NCI-H1092 (cell line): ENCODE results near the gene NEUROD2.

Experiments used
- DNase-seq: peaks from one replicate; lab custom pipeline; 2025; lab: John Stamatoyannopoulos, UW

The NEUROD2 gene

DNA sequence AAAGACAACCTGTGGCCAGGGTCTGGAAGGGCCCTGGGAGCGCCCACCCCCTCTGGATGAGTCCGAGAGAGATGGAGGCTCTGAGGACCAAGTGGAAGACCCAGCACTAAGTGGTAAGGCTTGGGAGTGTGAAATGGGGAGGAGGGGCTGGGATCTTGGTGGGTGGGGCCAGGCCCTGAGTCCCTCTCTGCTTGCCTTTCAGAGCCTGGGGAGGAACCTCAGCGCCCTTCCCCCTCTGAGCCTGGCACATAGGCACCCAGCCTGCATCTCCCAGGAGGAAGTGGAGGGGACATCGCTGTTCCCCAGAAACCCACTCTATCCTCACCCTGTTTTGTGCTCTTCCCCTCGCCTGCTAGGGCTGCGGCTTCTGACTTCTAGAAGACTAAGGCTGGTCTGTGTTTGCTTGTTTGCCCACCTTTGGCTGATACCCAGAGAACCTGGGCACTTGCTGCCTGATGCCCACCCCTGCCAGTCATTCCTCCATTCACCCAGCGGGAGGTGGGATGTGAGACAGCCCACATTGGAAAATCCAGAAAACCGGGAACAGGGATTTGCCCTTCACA lies 28.0 kb upstream of the NEUROD2 start:
- no peak for DNase-seq

DNA sequence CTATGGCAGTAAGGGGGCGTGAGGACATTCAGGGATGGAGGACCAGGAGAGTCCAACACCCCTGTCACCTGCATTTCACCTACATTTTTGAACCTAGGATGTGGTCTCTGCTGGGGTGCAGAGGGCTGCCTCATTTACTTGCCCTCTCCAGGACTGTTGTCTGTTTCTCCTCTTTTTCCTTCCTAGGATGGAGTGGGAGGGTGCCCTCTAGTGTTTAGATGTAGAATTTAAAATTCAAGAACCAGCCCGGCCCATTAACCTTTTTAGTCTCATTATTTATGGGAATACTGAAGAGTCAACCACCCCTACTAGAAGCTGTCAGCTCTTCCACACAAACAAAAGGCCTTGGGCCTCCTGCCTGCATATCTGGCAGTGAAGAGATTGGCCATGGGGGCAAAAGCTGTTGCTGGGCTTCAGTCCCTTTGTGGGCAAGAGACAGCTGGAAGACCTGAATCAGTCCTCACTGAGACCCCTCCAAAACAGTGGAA lies 26.7 kb upstream of the NEUROD2 start:
- DNase-seq = peak; percentile 16

DNA sequence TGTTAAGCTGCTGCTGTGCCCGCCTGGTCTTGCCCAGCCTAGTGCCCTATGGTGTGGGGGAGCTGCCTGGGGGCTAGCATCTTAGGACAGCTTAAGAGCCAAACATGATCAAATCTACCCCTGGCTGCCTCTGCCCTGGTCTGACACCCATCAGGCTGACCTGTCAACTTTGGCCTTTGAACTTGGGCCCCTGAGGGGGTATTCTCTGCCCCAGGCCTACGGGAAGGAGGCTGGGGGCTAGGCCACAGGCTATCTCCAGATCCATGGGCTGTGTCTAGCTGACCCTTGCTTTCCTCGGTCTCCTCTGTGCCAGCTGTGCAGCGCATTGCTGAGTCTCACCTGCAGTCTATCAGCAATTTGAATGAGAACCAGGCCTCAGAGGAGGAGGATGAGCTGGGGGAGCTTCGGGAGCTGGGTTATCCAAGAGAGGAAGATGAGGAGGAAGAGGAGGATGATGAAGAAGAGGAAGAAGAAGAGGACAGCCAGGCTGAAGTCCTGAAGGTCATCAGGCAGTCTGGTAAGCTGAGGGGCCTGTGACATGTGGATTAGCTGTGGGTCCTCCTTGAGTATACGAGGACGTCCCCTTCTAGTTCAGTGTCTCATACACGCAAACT lies 26.0 kb upstream of the NEUROD2 start:
- no peak for DNase-seq

DNA sequence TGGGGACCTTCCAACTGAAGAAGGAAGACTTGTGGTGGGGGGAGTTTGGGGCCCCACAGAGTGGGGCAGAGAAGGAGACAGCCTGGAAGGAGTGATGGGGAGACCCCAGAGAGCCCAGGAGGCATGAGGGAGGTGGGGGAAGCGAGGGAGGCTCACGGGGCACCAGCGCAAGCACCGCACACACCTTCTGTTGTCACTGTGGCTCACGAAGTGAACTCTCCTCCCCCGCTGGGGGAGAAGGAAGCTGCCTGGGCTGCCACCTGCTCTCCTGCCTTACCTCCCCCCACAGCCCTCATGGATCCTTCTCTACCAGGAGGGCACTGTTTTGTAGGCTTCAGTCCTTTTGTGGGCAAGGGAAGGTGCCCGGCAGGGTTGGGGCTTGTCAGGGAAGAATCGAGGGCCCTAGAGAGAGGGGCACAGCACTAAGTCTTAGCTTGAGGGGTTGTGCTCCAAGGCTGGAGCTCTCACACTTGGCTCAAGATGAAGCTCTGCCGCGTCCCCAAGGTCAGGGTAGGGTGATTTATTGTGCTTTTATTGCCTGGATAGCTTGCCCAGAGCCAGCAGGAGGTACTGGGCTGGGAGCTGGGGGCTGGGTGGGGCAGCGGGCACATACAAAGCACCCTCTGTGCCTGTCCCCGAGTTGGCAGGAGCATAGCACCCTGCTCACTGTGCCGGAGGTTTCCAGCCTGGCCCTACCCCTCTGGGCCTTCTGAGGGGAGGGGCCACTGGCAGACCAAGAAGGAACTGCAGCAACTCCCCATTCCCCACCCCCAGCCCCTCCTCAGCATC lies 24.6 kb upstream of the NEUROD2 start:
- peak; percentile 62 for DNase-seq

DNA sequence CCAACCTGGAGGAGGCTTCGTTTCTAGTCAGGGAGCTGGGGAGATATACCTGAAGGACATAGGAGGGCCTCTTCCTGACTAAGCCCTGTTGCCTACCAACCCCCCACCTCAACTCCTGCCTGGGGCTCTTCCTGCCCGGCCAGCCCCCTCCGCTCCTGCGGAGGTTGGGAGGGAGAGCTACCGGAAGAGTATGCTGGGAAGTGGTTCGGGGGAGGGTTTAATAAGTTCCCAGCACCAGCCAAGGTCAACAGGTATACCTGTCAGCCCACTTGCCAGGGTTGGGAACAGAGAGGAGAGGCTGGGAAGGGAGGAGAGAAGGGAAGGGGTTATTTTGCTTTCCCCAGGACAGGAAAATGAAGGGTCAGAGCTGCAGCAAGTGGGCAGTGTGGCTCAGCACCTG lies 23.7 kb upstream of the NEUROD2 start:
- no peak for DNase-seq

DNA sequence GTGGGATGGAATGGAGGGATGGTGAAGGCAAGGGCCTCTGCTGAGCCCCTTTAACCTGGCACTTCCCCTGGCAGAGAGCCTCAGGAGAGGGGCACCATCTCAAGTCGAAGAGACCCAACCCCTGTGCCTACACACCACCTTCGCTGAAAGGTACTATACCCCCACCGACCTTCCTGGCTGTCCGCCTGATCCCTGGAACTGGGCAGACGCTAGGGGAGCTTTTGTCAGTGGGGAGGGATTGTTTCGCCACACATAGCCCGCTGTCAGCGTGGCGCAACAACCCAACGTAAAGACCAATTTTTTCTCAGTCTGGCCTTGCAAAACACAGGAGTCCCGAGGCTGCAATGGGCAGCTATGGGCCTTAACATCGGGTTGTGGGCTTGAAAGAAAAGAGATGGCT lies 22.2 kb upstream of the NEUROD2 start:
- no peak for DNase-seq

DNA sequence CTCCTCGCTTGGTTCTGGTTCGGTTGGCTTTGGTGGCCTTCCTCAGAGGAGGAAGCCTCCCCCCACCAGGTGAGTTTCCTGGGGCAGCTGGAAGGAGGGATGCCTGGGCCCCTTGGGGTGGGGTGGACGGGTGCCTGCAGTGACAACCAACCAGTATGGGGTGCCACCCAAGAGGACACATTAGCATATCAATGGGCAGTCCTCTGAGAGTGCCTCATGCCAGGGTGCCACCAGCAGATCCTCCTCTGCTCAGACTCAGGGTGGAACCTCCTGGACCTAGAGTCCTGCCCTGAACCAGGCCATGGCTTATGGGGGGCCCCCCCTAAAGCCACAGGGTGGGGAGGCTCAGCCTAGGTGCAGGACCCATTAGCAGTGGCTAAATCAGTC lies 21.8 kb upstream of the NEUROD2 start:
- DNase-seq = no peak

DNA sequence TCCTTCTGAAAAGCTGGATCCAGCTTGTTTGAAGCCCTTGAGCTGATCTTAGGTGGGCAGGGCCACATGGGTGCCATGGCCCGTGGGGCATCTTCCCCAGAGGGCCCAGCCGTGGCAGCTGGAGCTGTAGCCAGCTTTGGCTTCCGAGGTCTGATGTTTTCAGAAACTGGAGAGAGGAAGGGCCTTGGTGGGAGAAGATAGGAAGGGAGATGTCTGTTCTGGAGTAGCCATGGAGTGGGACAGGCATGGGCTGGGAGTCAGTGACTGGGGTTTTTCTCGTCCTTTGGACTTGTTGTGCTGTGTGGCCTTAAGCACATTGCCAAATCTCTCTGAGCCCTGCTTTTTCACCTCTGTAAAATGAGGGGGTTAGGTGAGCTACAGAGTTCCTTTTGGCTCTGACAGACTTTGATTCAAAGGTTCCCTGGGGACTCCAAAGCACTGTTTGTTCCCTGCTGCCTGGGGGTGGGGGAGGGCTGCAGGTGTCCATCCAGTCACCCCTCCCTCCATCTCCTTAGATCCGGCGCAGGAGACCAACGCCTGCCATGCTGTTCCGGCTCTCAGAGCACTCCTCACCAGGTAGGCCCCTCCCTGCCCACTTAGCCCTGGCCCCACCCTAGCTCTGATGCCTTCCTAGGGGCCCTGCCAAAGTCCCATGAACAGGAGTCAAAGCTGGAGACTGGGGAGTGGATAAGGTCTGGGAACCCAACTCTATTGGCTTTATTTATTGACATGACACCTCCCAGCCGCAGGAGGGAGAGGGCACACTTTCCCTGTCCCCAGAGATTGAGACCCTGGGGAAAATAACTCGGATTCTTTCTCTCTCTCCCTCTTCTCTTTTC lies 21.2 kb upstream of the NEUROD2 start:
- DNase-seq = no peak

DNA sequence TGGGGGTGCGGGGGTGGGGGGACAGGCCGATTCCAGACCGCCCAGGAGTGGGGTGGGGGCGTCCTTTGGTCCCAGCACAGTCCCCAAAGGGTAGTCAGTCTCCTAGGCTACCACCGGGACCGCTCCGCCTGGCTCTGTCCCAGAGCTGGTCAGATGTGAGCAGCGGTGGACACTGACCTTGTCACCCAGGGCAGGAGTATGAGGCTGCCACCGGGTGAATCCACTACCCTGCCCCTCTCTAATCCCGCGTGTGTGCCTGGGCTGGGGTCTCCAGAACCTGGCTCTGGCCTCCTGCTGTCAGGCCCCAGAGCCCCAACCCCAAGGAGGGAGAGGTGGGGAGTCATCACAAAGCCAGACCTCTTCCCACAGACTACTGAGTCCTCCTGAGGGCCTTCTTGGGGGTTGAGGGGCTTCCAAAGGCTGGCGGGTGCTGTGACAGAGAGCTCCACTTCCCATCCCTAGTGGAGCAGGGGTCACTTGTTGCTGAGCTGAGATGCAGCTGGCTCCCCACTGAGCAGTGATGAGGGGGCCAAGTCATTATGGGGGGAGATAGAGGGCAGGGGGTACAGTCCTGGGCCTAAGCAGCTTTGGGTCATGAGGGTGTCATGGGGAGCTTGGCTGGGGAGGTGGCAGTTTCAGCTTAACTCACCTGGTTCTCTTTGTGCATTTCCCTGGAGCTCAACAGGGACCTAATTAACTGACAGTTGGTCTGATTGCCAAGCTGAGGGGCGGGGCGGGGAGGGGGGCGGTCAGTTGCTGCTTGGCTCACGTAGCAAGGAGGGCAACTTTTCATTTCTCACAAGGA lies 20.2 kb upstream of the NEUROD2 start:
- DNase-seq = no peak

DNA sequence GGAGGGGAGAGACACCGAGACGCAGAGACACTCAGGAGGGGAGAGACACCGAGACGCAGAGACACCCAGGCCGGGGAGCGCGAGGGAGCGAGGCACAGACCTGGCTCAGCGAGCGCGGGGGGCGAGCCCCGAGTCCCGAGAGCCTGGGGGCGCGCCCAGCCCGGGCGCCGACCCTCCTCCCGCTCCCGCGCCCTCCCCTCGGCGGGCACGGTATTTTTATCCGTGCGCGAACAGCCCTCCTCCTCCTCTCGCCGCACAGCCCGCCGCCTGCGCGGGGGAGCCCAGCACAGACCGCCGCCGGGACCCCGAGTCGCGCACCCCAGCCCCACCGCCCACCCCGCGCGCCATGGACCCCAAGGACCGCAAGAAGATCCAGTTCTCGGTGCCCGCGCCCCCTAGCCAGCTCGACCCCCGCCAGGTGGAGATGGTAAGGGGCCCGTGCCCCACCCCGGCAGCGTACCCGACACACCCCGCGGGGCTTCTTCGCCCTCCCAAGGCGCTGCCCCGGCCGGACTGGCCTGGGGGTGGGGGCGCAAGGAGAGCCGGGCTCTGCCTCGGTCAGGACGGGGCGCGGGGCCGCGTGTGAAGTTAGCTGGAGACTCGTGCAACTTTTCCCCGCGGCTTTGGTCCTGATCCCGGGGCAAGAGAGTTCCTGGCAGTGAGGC lies 19.5 kb upstream of the NEUROD2 start:
- no peak for DNase-seq

DNA sequence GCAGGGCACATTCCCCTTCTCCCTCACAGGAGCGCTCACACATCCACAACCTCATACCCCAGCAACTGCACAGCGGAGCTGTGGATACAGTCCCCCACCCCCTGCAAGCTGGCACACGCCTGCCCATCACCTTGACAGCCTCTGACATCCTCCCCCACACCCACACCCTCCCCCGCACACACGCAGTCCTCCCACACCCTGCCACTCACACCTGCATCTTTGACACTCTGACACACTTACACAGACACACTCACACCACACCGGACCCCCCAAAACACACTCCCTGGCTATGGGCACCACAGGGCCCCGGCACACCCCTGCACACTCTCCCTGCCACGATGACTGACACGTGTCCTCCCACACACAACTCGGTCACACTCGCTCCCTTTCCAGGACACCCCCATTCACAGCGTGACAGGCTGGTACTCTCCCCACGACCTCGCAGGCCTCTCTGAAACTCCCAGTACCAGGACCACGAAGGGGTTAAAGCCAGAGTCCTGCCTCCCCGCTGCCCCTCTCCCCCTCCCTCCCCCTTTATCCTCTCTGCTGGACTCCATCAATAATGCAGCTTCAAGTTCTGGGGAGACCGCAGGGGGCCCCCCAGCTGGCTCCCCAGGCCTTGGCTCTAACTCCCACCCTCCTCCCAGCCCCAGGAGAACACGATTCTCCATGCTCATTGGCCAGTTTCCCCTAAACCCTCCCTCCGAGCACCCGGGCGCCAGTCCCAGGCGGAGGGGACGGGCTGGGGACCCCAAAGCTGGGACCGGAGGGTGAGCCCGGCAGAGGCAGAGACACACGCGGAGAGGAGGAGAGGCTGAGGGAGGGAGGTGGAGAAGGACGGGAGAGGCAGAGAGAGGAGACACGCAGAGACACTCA lies 18.7 kb upstream of the NEUROD2 start, which contains the start of gene PPP1R1B:
PPP1R1B (plus strand) TSS at position 782 of the 876 bp plus-strand sequence. CDS start 441 bp downstream, outside the sequence.
- DNase-seq = no peak

DNA sequence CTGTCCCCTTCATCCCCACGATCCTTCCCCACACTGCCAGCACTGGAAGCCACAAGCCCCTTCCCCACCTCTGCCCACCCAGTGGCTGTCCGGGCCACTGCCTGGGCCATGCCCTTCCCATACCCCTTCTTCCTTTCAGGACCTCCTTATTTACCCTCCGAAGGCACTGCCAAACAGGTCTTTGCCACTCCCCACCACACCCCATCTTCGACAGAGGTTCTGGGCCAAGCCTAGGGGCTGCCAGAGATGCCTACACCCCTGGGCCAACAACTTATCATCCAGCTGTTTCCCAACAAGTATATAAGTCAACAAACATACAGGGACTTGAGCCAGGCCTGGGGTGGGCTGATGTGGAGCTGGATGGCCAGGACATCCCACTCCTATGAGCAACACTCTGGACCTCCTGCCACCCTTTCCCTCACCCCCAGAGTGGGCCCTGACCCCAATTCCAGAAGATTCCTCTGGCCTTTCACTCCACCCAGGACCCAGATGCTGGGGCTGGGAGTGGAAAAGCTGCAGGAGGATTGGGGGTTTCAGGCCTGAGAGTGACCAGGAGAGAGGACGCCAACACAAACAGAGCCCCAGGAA lies 17.6 kb upstream of the NEUROD2 start:
- no peak for DNase-seq

DNA sequence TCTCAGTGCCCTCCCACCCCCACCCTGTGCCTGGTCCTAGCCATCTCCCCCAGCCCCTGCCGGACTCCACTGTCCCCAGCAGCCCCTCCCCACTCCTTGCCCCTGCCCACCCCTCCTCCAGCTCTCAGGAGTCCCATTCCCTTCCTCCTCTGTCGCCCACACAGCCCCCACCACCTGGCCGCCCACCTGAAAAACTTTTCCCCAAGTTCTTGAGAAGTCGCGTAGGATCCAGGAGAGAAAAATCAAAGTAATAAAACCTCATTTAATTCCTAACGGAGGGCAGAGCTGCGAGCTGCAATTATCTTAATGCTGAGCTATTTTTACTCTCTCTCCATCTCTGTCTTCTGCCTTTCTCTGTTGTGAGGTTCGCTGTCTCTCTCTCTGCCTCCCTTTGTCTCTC lies 16.6 kb upstream of the NEUROD2 start:
- DNase-seq = no peak

DNA sequence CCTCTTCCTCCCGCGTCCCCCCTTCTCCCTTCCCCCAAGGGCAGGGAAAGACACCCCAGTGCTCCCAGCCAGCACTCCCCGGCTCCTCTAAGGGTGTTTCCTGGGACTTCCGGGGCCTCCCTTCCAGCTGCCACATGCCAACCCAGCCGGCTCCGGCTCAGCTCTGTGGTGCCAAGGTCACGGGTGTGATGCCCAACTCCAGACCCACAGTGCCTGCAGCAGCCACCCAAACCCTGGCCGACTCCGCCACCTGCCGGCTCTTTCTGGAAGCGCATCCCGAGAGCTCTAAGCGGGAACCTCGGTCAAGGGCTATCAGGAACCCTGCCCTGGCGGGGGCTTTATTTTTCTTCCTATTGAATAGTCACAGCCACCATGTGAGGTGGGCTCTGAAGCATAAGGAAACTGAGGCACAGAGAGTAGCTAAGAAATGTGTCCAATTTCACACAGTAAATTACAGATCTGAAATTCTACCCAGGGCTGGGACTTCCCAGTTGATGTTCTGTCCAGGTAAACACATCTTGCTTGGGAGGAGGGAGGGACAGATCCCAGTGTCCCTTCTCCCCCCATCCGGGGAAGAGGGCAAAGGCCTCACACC lies 15.7 kb upstream of the NEUROD2 start:
- DNase-seq = peak; percentile 79

DNA sequence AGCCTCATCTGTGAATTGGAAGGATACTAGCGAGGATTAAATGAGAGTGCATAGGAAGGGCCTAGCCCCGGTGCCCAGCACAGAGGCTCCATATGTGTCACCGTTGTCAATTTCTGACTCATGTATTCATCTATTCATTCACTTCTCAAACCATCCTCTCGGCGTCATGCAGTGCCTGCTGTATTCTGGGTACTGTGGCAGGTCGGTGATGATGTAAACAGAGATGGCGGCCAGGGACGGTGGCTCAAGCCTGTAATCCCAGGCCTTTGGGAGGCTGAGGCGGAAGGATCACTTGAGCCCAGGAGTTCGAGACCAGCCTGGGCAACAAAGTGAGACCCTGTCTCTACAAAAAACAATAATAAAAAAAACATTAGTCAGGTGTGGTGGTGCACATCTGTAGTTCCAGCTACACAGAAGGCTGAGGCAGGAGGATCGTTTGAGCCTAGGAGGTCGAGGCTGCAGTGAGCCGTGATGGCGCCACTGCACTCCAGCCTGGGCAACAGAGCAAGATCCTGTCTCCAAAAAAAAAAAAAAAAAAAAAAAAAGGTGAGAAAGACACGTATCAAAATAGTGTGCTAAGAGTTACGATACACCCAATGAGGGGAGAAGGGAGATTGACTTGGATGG lies 14.8 kb upstream of the NEUROD2 start:
- DNase-seq = no peak

DNA sequence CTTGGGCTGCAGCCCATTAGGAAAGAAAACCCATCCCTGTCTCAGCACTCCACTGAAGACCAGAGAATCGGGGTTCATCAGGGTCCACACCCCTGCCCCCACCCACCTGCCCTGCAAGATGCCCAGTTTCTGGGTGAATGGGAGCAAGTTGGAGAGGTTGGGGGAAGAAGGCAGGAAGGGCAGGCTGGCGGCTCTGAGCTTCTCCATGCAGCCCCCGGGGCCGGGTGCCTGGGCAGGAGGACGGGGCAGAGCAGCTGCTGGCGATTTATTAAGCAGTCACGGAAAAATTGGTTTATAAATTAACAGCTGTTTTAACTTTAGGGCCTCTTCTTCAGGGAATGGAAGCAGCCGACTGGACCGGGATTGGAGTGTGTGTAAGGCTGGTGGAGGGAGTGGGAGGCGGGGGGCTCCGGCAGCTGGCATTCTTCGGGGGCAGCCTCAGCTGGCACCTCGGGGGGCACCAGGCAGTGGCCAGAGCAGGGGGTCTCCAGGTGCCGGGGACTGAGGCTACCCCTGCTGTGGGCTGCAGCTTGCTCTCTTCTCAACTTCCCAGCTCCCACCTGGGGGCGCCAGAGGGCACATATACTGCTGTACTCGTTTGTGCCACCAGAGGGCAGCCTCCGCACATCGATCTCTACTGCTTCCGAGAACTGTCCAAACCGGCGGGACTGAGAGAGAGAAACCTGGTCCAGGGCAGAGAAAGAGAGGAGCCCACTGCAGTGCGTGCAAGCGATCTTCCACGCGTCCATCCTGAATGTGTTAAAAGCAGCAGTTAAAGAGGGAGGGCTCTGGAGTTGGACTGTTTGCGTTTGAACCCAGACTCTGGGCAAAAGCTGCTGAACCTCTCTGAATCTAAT lies 14.0 kb upstream of the NEUROD2 start:
- peak; percentile 77 for DNase-seq

DNA sequence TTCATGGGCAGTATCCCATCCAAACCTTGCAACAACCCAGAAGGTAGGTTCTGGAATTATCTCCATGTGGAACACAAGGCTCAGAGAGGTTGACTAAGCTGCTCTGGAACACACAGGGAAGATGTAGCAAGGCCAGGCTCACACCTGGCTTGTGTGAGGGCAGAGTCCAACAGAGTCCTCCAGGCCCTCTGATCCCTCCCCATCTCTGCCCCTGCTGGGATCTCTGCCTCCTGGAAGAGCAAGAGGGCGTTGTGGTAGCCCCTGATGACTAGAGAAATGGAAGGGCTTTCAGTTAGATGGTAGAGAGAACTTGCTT lies 12.0 kb upstream of the NEUROD2 start:
- DNase-seq = no peak
